GM23248 (cell line): ENCODE results near the gene NEU2. TPM values are rescaled to one million over a fixed set of nuclear protein-coding genes. Genes with fewer than 3 reads are reported as not detected.

Experiments
- DNase-seq: peaks from one replicate; pipeline ENCODE4 v3.0.0-alpha.2; 2015
- H2AFZ ChIP-seq: fragments of 200-600 bp; sonication (generic); 2 replicates; pipeline ENCODE4 v1.6.1; 2016; ENCODE audit warnings: antibody characterized with exemption
- H3F3A ChIP-seq: fragments of 200-600 bp; sonication (generic); 2 replicates; pipeline ENCODE4 v1.6.1; 2016; ENCODE audit warnings: mild to moderate bottlenecking, antibody characterized with exemption, mixed run types; ENCODE audit not compliant: insufficient read depth
- H3K27ac ChIP-seq: fragments of 200-600 bp; sonication (generic); 2 replicates; pipeline ENCODE4 v1.5.1; 2016; ENCODE audit warnings: mild to moderate bottlenecking
- H3K27me3 ChIP-seq: fragments of 200-600 bp; sonication (generic); replicated peaks from 2 replicates; pipeline ENCODE4 v1.6.1; 2016; ENCODE audit warnings: mild to moderate bottlenecking; ENCODE audit not compliant: insufficient read depth
- H3K36me3 ChIP-seq: fragments of 200-600 bp; sonication (generic); 2 replicates; pipeline ENCODE4 v1.6.1; 2016; ENCODE audit warnings: low read depth, mild to moderate bottlenecking
- H3K4me1 ChIP-seq: fragments of 200-600 bp; sonication (generic); 2 replicates; pipeline ENCODE4 v1.6.1; 2016; ENCODE audit warnings: mild to moderate bottlenecking; ENCODE audit not compliant: insufficient read depth
- H3K4me2 ChIP-seq: fragments of 200-600 bp; sonication (generic); one replicate; pipeline ENCODE4 v1.6.1; 2016; ENCODE audit warnings: mild to moderate bottlenecking; ENCODE audit not compliant: unreplicated experiment
- H3K4me3 ChIP-seq: fragments of 200-600 bp; sonication (generic); 2 replicates; pipeline ENCODE4 v1.5.1; 2016; ENCODE audit warnings: mild to moderate bottlenecking
- H3K79me2 ChIP-seq: fragments of 200-600 bp; sonication (generic); 2 replicates; pipeline ENCODE4 v1.6.1; 2016; ENCODE audit warnings: mild to moderate bottlenecking; ENCODE audit not compliant: insufficient read depth
- H3K9ac ChIP-seq: fragments of 200-600 bp; sonication (generic); 2 replicates; pipeline ENCODE4 v1.6.1; 2016; ENCODE audit warnings: mild to moderate bottlenecking
- H3K9me2 ChIP-seq: fragments of 200-600 bp; sonication (generic); 2 replicates; pipeline ENCODE4 v1.6.1; 2016; ENCODE audit warnings: mixed run types, mild to moderate bottlenecking, moderate library complexity; ENCODE audit not compliant: insufficient read depth
- H3K9me3 ChIP-seq: fragments of 200-600 bp; sonication (generic); one replicate; pipeline ENCODE4 v1.6.1; 2017; ENCODE audit warnings: low read depth
- H4K20me1 ChIP-seq: fragments of 200-600 bp; sonication (generic); 2 replicates; pipeline ENCODE4 v1.6.0; 2016; ENCODE audit not compliant: insufficient read depth
- EZH2 ChIP-seq: fragments of 200-600 bp; sonication (generic); IDR thresholded peaks from 2 replicates; pipeline ENCODE4 v1.6.1; 2018; ENCODE audit warnings: antibody characterized with exemption, mild to moderate bottlenecking; ENCODE audit not compliant: insufficient read depth, poor library complexity, severe bottlenecking
- EZH2phosphoT487 ChIP-seq: fragments of 200-600 bp; sonication (generic); IDR thresholded peaks from 2 replicates; pipeline ENCODE4 v1.6.1; 2018; ENCODE audit warnings: antibody characterized with exemption, moderate library complexity, mild to moderate bottlenecking, low read depth; ENCODE audit not compliant: insufficient read depth
- WGBS, 2 experiments: methylation state at CpG; one replicate each; pipeline ENCODE4 v1.1.6; 2015 to 2017; ENCODE audit warnings: low lambda C conversion rate in 2 of 2, low coverage in 1 of 2; ENCODE audit errors: missing lambda C conversion rate in 2 of 2; 5-methylcytosine and 5-hydroxymethylcytosine counted together
- in situ Hi-C: fragments of 300-500 bp; cut with MboI; formaldehyde crosslinking; loops from 2 replicates; pipeline ENCODE4 v1.15.0; 2020
- polyA plus RNA-seq: library from polyadenylated mRNA; unstranded; fragments of >200 nt; fragmentation: Nextera tagmentation; extraction: Ambion mirVana; gene quantifications from 2 replicates; pipeline ENCODE4 v1.2.1, GENCODE V29; 2016
- total RNA-seq: library from RNA; depleted of rRNA; stranded (reverse); fragments of >200 nt; shearing (Covaris generic); gene quantifications from 2 replicates; pipeline ENCODE4 v1.2.3, GENCODE V29; 2014

NEU2 gene
- total and polyA plus RNA-seq, 2 experiments from 2014 or later: not detected

- Histone ChIP-seq H3K4me2 (no peak overlapping the region), H3K4me1 (no peaks in the 10 kb centered on the region), H3K4me3 (no peak overlapping the region), H3K79me2 (no peaks in the 10 kb centered on the region), H4K20me1 (no peaks in the 10 kb centered on the region), H3K27me3 (no peaks in the 10 kb centered on the region; the same call in 1 of the 2 replicates), H3K9ac (no peak overlapping the region), H3K9me3 (no peaks in the 10 kb centered on the region), H2AFZ (no peak overlapping the region), H3K9me2 (no peaks in the 10 kb centered on the region), H3F3A (peaks cover 23% of the 10 kb centered on the region), H3K27ac (no peak overlapping the region), H3K36me3 (no peaks in the 10 kb centered on the region)
- WGBS, 2 experiments: 27 to 39% methylated on average over 8 of the region's 8 CpGs
- TF ChIP-seq EZH2phosphoT487 (no peak), EZH2 (no peak)
- in situ Hi-C loops: no loop called here
- no peak for DNase-seq
These were observed 6.9 kb downstream of the NEU2 start for GRCh38 chr2:233039212-233039845.

- Histone ChIP-seq H3K79me2 (no peaks in the 10 kb centered on the region), H3K9me3 (no peaks in the 10 kb centered on the region), H2AFZ (no peak overlapping the region), H3K4me2 (no peak overlapping the region), H3K4me1 (no peaks in the 10 kb centered on the region), H3K27ac (no peak overlapping the region), H3K9ac (no peak overlapping the region), H3K4me3 (no peak overlapping the region), H3K9me2 (no peaks in the 10 kb centered on the region), H3K27me3 (no peaks in the 10 kb centered on the region; the same call in 1 of the 2 replicates), H3K36me3 (no peaks in the 10 kb centered on the region), H3F3A (peaks cover 23% of the 10 kb centered on the region), H4K20me1 (no peaks in the 10 kb centered on the region)
- DNase-seq: no peak
- in situ Hi-C loops: no loop called here
- WGBS, 2 experiments: 67 to 75% methylated on average over 10 of the region's 10 CpGs
- TF ChIP-seq EZH2phosphoT487 (no peak), EZH2 (no peak)
These were observed 7.5 kb downstream of the NEU2 start for GRCh38 chr2:233039846-233040530.

DNA sequence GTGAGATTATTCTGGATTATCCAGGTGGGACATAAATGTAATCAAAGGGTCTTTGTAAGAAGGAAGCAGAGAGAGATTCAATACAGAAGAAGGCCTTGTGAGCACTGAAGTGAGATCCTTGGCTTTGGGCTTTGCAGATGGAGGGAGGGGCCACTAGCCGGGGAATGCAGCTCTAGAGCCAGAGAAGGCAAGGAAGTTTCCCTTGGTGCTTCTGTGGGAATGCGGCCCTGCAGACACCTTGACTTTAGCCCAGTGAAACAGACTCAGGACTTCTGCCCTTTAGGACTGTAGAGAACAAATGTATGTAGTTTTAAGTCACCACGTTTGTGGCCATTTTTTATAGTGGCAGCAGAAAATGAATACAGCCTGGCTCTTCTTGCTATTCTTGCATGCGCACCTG, 8.1 kb downstream of the NEU2 start:
- Histone ChIP-seq H3K79me2 (no peaks in the 10 kb centered on the region), H4K20me1 (no peaks in the 10 kb centered on the region), H3K9me3 (no peaks in the 10 kb centered on the region), H3K27ac (no peak overlapping the region), H3F3A (peaks cover 23% of the 10 kb centered on the region), H3K9me2 (no peaks in the 10 kb centered on the region), H3K27me3 (no peaks in the 10 kb centered on the region; the same call in 1 of the 2 replicates), H2AFZ (no peak overlapping the region), H3K4me2 (no peak overlapping the region), H3K4me3 (no peak overlapping the region), H3K36me3 (no peaks in the 10 kb centered on the region), H3K4me1 (no peaks in the 10 kb centered on the region), H3K9ac (no peak overlapping the region)
- WGBS, 2 experiments: 68 to 70% methylated on average over 4 of the region's 4 CpGs
- DNase-seq: no peak
- no peak for TF ChIP-seq EZH2
- no peak for TF ChIP-seq EZH2phosphoT487
- in situ Hi-C loops: no loop called here

GRCh38 chr2:233041722-233042323, 9.4 kb downstream of the NEU2 start:
- peaks cover 18% of the 10 kb centered on the region for H3F3A ChIP-seq
- no peaks in the 10 kb centered on the region for H3K36me3 ChIP-seq
- in situ Hi-C loops: no loop called here
- DNase-seq: no peak
- no peaks in the 10 kb centered on the region for H3K4me1 ChIP-seq
- no peaks in the 10 kb centered on the region; the same call in 1 of the 2 replicates for H3K27me3 ChIP-seq
- H3K9me2 ChIP-seq: no peaks in the 10 kb centered on the region
- H3K4me3 ChIP-seq: no peak overlapping the region
- H3K79me2 ChIP-seq: no peaks in the 10 kb centered on the region
- WGBS, 2 experiments: 60 to 64% methylated on average over 10 of the region's 10 CpGs
- H3K27ac ChIP-seq: no peak overlapping the region
- no peak overlapping the region for H2AFZ ChIP-seq
- H3K4me2 ChIP-seq: no peak overlapping the region
- no peak overlapping the region for H3K9ac ChIP-seq
- no peaks in the 10 kb centered on the region for H4K20me1 ChIP-seq
- TF ChIP-seq EZH2phosphoT487: no peak
- no peak for TF ChIP-seq EZH2
- no peaks in the 10 kb centered on the region for H3K9me3 ChIP-seq
